Astrocyte of the hippocampus (primary cell): Measurements from ENCODE around the gene OTP.
"Not testable (repeated sequence)": the region's sequence is repeated elsewhere in the genome, so short reads cannot be mapped to it uniquely, and the experiment has no call there.

Experiments used
- DNase-seq: peaks from one replicate; pipeline ENCODE4 v3.0.0; 2011; ENCODE audit warnings: low read depth, low spot score

Gene OTP

GRCh38 chr5:77608927-77609326 is 29.6 kb downstream of the OTP start:
- DNase-seq, result not testable (repeated sequence)

- no peak for DNase-seq
These were observed 31.2 kb downstream of the OTP start for GRCh38 chr5:77607324-77607723.

GRCh38 chr5:77606279-77606678 is 32.2 kb downstream of the OTP start:
- DNase-seq, result no peak

GRCh38 chr5:77599679-77600078 is 38.8 kb downstream of the OTP start:
- no peak for DNase-seq

GRCh38 chr5:77590347-77590746 is 48.2 kb downstream of the OTP start:
- DNase-seq, result no peak

- DNase-seq, result no peak
These were observed 50.3 kb downstream of the OTP start for GRCh38 chr5:77588175-77588574.

GRCh38 chr5:77586101-77586500 is 52.4 kb downstream of the OTP start:
- no peak for DNase-seq

GRCh38 chr5:77582143-77582542 is 56.4 kb downstream of the OTP start:
- DNase-seq, result not testable (repeated sequence)
